HS-5 (cell line): ENCODE data around the gene VSTM2L.

Experiments used
- DNase-seq: peaks from one replicate; pipeline ENCODE4 v3.0.0-alpha.2; 2012; ENCODE audit warnings: low read depth

VSTM2L gene

DNA sequence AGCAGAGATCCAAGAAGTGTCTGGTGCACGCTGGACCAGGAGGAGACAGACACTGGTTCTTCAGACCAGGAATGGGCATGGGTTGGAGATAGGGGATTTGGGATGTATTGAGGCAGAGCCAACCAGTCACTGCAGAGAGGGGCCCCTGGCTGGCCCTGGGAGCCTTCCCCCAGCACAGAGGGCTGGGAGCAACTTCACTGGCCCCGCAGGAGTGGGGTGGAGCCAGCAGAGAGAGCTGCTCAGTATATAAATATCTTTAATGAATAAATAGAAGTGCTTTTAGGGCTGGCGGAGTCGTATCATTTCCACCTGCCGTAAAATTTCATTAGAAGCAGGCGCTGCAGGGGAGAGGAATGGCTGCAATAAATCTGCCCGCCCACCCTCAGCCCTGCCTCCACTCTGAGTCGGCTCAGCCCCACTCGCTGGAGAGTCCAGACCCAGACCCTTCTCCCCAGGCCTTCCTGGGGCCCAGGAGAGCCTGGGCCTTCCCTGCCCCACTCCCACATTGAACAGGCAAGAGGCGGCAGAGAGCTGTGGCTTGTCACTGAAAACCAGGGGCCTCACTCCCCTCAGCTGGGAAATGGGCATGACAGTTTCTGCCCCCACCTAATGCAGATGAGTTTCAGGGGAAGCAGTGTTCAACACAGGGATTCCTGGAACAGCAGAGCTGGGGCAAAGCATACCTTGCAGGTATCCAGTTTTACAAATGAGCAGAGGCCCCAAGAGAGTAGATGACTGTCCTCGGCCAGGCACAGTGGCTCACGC is 23.9 kb upstream of the VSTM2L start:
- no peak for DNase-seq

DNA sequence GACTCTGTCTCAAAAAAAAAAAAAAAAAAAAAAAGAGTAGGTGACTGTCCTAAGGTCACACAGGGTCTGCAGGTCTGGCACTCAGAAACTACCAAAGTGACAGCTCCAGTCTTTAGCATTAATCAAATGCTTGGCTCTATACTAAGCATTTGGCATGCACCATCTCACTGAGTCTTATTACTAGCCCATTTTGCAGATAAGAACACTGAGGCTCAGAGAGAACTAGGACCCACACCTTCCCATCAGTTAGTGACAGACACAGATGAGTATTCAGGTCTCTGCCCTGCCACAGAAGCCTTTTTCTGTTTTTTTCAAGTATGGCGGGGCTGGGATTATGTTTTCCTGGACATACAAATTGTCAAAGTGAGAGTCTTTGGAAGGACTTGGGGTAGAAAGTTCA is 23.1 kb upstream of the VSTM2L start:
- DNase-seq, result no peak

GRCh38 chr20:37880726-37881591 is 22.0 kb upstream of the VSTM2L start:
- no peak for DNase-seq

DNA sequence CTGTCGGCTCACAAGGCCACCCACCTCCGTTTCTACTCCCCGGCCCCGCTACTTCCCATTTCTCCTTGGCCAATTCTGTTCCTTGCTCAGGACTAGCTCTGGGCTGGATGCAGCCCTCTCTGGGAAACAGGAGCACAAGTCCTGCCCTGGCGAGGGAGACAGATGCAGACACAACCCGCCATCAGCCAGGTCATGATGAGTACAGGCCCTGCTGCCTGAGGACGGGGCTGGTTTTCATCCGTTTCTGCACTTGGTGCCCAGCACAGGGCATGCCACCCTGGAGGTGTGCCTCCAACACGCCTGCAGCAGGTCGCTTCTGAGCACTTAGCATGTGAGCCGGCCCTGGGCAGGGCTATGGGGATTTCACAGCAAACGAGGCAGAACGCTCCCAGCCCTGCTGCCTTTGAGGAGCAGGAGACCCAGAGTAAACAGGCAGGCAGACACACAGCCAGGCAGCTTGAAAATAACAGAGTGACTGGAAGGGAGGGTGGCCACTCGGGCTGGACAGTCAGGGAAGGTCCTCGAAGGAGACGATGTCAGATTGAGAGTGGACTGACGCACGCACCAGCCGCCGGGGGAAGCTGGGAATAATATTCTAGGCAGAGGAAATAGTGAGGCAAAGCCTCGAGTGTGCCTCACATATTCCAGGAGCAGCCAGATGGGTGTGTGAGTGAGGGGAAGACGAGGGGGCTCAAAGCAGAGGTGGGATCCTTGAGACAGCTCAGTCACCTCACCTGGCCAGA is 21.2 kb upstream of the VSTM2L start:
- no peak for DNase-seq

- DNase-seq, result no peak
These were observed 19.8 kb upstream of the VSTM2L start for GRCh38 chr20:37882961-37883712.

GRCh38 chr20:37885042-37885441 is 17.9 kb upstream of the VSTM2L start:
- no peak for DNase-seq

GRCh38 chr20:37885593-37886503 is 17.1 kb upstream of the VSTM2L start:
- no peak for DNase-seq

DNA sequence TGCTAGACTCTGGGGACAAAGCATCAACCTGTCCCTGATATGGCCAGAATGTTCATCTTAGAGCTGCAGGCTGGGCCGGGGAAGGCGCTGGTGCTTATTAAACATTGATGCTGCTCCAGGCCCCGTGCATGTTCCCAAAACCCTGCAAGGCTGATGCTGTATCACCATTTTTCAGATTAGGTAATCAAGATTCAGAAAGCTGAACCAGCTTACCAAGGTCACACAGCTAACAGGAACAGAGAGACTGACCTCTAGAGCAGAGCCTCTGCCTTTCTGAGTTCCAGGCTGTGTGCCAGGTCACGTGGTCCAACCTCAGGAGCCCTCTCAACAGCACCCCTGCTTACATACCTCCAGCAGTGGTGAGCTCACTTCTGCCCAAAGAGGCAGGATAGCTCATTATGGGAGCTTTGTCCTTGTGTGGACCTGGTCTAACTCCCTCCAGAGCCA is 16.1 kb upstream of the VSTM2L start:
- no peak for DNase-seq

DNA sequence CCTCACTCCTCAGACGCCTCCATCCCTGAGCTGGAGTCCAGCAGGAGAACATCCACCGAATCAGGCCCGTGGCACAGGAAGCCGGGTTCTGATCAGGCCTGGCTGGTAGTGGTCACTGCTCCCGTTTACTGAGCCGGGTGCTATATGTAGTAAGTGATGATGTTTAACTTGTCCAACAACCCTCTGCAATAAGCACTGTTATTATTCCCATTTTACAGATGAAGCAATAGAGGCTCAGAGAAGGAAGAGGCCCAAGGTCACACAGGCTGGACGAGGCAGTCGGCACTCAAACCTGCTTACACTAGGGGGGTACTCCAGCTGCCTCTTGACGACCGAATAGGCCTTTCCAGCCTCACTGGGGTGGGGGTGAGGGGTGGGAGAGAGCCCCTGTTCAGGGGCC is 14.3 kb upstream of the VSTM2L start:
- no peak for DNase-seq

DNA sequence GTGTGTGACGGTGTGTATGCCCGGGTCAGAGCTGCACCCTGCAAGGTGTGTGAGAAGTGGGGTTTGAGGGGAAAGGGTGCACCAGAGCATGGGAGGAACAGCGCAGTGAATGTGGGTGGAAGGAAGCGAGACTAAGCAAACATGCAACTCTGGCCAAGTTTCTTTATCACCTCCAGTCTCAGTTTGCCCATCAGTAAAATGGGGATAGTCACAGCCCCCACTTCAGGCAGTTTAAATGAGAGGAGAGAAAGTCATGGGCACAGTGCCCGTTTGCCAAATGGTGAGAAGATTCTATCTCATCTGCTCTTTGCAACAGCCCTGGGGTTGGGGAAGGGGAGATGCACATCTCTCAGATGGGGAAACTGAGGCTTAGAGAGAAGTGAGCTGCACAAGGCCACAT is 12.8 kb upstream of the VSTM2L start:
- DNase-seq, result no peak

- no peak for DNase-seq
These were observed 12.3 kb upstream of the VSTM2L start for GRCh38 chr20:37890643-37891042.

- DNase-seq, result no peak
These were observed 10.9 kb upstream of the VSTM2L start for GRCh38 chr20:37892001-37892400.

DNA sequence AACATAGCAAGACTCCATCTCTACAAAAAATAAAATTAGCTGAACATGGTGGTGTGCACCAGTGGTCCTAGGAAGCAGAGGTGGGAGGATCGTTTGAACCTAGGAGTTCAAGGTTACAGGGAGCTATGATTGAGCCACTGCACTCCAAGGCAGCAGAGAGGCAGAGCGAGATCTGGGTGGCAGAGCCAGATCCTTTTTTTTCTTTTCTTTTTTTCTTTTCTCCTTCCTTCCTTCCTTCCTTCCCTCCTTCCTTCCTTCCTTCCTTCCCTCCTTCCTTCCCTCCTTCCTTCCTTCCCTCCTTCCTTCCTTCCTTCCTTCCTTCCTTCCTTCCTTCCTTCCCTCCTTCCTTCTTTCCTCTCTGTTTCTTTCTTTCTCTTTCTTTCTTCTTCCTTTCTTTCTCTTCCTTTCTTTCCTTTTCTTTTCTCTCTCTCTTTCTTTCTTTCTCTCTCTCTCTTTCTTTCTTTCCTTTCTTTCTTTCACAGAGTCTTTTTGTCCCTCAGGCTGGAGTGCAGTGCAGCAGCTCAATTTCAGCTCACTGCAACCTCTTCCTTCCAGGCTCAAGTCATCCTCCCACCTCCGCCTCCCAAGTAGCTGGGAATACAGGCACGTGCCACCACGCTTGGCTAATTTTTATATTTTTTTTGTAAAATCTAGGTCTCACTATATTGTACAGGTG is 9.2 kb upstream of the VSTM2L start:
- no peak for DNase-seq

DNA sequence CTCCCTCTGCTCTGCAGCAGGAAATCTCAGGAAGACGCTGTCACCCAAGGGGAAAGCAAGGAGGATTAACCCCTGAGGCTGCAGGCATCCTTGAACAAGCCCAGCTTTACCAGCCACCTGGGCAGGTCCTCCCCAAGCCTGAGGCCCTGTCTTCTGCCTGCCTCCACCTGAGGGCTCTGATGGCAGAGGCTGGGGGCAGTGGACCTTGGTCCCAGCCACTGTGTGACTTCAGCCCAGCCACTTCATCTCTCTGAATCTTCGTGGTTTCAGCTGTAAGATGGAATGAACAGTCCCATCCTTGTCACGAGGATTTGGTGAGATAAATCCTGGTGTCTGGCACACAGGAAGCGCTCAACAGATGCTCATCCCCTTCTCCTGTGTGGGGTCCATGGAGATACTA is 8.5 kb upstream of the VSTM2L start:
- no peak for DNase-seq

GRCh38 chr20:37895166-37895565 is 7.8 kb upstream of the VSTM2L start:
- no peak for DNase-seq

DNA sequence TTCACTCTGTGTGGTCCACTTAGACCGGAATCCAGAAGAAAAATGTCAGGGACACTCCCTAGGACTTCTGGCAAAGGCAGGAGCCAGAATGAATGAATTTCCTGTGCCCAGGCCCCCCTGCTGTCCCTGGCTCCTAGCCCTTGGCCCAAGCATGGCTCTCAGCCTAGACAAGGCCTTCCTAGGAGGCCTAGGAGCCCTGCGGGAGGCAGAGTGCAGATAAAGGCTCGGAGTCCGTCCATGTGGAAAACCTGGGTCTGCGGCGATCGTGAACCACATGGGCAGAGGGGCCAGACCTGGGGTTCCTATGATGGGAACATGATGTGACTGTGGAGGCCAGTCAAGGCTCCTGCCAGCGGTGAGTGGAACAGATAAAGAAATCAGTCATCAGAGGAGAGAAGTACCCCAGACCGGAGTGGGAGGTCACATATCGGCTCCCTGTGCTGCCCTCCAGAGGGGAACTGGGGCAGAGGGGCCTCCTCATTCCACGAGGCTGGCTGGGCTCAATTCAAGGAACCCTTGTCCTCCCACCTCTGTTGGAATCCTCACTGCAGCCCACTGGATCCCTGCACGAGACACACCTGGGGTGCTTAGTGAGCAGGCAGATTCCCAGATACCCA is 5.9 kb upstream of the VSTM2L start:
- DNase-seq, result no peak

DNA sequence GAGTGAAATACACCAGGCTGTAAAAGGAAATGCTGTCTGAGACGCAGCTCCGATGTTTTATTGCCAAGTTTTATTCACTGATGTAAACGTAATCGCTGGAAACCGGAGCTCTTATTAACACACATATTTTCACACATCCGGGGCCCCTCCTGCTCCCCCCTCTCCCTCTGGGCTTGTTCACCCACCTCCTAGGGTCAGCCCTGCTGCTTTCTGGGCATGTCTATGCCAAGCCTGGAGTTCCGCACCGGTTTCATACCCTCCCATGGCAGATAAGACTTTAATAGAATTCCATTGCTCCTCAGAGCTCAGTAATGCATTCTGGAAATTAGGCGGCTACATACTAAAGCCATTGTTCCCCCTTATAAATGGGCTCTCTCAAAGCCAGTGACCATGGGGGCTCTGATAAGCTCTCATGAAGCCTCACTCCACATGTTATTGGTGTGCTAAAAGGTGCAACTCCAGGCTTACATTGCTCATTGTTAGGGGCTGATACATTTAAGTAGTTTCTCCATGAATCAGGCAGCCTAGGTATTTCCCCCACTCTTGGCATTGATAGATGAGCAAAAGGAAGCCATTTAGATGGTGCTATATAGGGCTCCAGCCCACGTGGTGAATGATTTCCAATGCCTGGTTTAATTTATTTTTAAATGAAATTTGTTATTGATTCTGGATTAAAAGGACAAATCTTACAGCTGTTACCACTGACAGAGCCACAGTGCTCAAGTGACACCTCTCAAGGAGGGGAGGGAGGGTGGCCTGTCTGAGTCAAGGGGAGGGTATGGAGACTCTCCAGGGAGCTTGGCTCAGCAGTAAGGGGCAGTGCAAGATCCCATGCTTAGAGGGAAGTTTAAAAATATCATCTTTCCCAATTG is 4.5 kb upstream of the VSTM2L start:
- no peak for DNase-seq

DNA sequence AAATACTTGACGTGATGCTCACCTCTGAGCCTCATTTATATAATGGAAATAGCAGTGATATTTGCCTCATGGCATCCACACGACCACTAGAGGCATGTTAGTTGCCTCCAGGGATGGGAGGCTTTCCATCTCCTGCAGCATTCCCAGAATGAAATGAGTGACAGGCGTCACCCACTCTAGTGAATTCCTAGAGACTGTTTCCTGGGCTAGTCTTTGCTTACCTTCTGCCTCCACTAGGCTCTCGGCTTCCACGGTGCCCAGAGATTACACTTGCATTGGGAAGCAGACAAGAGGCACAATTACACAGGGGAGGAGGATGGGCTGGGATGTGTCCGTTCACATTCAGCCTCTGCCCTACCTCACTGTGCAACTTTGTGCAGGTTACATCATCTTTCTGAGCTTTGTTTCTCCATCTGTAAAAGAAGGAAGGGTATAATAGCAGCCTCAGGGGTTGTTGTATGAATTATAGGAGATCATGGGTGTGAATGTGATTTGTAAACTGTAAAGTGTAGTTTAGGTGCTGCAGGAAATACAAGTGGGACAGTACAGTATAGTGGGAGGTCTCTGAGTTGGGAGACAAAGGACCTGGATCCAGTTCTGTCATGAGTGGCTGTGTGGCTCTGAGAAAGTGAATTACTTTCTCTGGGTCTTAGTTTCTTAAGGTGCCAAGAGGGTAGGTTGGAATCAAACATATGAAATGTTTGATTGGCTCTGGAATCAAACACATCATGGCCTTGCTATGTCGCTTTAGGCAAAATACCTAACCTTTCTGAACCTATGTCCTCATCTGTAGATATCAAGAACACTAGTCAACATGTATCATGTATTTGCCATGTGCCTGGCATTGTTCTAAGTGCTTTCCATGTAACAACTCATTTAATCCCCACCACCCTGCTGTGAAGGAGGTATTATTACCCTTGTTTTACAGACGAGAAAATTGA is 3.6 kb upstream of the VSTM2L start:
- DNase-seq, result no peak
